B cell (primary cell): ENCODE results near the gene SLC25A25.

ENCODE experiments used
- EZH2 ChIP-seq: IDR thresholded peaks from 2 replicates; pipeline ENCODE4 v1.6.1; 2012; ENCODE audit warnings: borderline replicate concordance, low read depth, mild to moderate bottlenecking, moderate library complexity, low read length; ENCODE audit not compliant: insufficient read depth, poor library complexity, severe bottlenecking
- TF ChIP-seq, protein P1 (sequence below): fragments of 200-600 bp; IDR thresholded peaks from one replicate; pipeline ENCODE4 v1.8.0; 2022; ENCODE audit warnings: antibody characterized with exemption, mild to moderate bottlenecking

GRCh38 chr9:128153947-128154695 lies 86.1 kb downstream of the SLC25A25 start:
- TF ChIP-seq, protein P1, sequence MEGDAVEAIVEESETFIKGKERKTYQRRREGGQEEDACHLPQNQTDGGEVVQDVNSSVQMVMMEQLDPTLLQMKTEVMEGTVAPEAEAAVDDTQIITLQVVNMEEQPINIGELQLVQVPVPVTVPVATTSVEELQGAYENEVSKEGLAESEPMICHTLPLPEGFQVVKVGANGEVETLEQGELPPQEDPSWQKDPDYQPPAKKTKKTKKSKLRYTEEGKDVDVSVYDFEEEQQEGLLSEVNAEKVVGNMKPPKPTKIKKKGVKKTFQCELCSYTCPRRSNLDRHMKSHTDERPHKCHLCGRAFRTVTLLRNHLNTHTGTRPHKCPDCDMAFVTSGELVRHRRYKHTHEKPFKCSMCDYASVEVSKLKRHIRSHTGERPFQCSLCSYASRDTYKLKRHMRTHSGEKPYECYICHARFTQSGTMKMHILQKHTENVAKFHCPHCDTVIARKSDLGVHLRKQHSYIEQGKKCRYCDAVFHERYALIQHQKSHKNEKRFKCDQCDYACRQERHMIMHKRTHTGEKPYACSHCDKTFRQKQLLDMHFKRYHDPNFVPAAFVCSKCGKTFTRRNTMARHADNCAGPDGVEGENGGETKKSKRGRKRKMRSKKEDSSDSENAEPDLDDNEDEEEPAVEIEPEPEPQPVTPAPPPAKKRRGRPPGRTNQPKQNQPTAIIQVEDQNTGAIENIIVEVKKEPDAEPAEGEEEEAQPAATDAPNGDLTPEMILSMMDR = no peak
- TF ChIP-seq EZH2 = no peak
